PFSK-1 (cell line): ENCODE measurements around the gene NPC1L1.

Experiments used
- FOXP2 ChIP-seq: optimal IDR thresholded peaks from 2 replicates; pipeline ENCODE3; 2011; ENCODE audit warnings: borderline replicate concordance, control low read depth, inconsistent platforms; ENCODE audit not compliant: insufficient read depth; ENCODE audit errors: extremely low read length, extremely low read depth
- POLR2AphosphoS5 ChIP-seq: IDR thresholded peaks from 2 replicates; pipeline ENCODE4 v1.6.1; 2012; ENCODE audit warnings: low read depth, mild to moderate bottlenecking, control low read depth, low read length, moderate library complexity
- REST ChIP-seq, 2 experiments: IDR thresholded peaks; 2 replicates each; pipeline versions ENCODE4 v1.6.1 to v1.8.0; 2011 to 2012; ENCODE audit warnings: low read depth in 2 of 2, low read length in 2 of 2, control low read depth in 1 of 2, inconsistent platforms in 1 of 2, mild to moderate bottlenecking in 1 of 2, moderate library complexity in 1 of 2; ENCODE audit not compliant: insufficient read depth in 1 of 2
- SIN3A ChIP-seq: IDR thresholded peaks from 2 replicates; pipeline ENCODE4 v1.6.1; 2012; ENCODE audit warnings: mild to moderate bottlenecking, low read length, moderate library complexity, borderline replicate concordance; ENCODE audit not compliant: insufficient read depth
- TAF1 ChIP-seq: IDR thresholded peaks from 2 replicates; pipeline ENCODE4 v1.6.1; 2012; ENCODE audit warnings: low read length, control low read depth, borderline replicate concordance; ENCODE audit not compliant: insufficient read depth

NPC1L1 gene

DNA sequence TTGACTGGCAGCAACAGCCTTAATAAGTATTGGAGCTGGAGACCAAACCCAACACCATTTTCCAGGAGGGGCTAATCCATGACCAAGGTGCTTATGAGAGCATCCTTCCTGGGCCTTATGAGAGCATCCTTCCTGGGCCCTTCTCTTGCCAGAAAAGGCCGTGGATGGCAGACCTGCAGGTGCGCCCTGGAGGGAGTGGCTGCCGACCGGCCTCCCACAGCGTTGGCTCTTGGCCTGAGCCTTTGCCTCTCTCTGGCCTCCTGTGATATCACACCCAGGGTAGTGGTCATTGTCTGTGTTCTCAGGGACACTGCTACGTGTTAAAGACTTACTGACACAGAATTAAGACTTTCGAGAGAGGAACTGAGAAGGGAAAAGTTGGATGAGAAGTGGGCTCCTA, 28.4 kb downstream of the NPC1L1 start:
- no peak for TF ChIP-seq FOXP2
- TF ChIP-seq SIN3A: no peak
- TF ChIP-seq REST (IDR thresholded peaks at IDR 0.05; ENCODE audit: insufficient read depth in 1 of 2, low read depth in 2 of 2, low read length in 2 of 2): no peak
- no peak for TF ChIP-seq TAF1
- no peak for TF ChIP-seq POLR2AphosphoS5

- no peak for TF ChIP-seq REST (IDR thresholded peaks at IDR 0.05; ENCODE audit: insufficient read depth in 1 of 2, low read depth in 2 of 2, low read length in 2 of 2)
Measured at GRCh38 chr7:44511863-44512468, 29.2 kb downstream of the NPC1L1 start.

- TF ChIP-seq POLR2AphosphoS5: no peak
Measured at GRCh38 chr7:44511236-44511635, 29.9 kb downstream of the NPC1L1 start.

GRCh38 chr7:44508328-44509030, 32.7 kb downstream of the NPC1L1 start:
- TF ChIP-seq SIN3A: no peak

GRCh38 chr7:44505595-44505994, 35.5 kb downstream of the NPC1L1 start:
- TF ChIP-seq TAF1: no peak
- TF ChIP-seq POLR2AphosphoS5: no peak
- no peak for TF ChIP-seq SIN3A
- TF ChIP-seq FOXP2: no peak
- TF ChIP-seq REST (IDR thresholded peaks at IDR 0.05; ENCODE audit: insufficient read depth in 1 of 2, low read depth in 2 of 2, low read length in 2 of 2): no peak

- no peak for TF ChIP-seq REST (IDR thresholded peaks at IDR 0.05; ENCODE audit: insufficient read depth in 1 of 2, low read depth in 2 of 2, low read length in 2 of 2)
- TF ChIP-seq FOXP2: no peak
- no peak for TF ChIP-seq SIN3A
- no peak for TF ChIP-seq TAF1
- no peak for TF ChIP-seq POLR2AphosphoS5
Measured at GRCh38 chr7:44498230-44498954, 42.7 kb downstream of the NPC1L1 start.
